ENCODE data around the gene ZNF580. TPM values are rescaled to one million over a fixed set of nuclear protein-coding genes. Genes with fewer than 3 reads are reported as not detected.
A peak's percentile ranks its signal among the peaks of the same experiment; 100 is the strongest.

Gene ZNF580
- total RNA-seq, 1 experiment from 2014 or later, result 22.8 TPM

DNA sequence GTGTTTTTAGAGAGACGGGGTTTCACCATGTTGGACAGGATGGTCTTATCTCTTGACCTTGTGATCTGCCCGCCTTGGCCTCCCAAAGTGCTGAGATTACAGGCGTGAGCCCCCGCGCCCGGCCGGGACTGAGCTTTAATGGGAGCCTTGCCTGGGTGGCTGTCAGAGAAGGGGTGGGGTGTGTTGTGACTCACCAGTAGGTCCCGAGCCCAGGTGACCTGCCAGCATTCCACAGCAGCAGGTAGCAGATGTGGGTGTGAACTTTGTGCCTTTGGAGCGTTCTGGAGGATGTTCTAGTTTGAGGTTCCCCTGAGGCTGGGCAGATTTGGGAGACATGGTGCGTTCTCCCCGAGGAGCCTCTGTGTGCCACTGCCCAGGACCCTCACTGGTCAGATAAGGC lies 27.2 kb downstream of the ZNF580 start:
- Mint-ChIP-seq H3K4me1 (peaks cover 17 to 22% of the 10 kb centered on the region in 2 experiments), H3K27me3 (ENCODE audit: low read depth) (no peaks in the 10 kb centered on the region), H3K27ac (peak overlapping the region in 2 of 3 experiments; percentile 53 to 61; a peak in 1 of 7 replicates), H3K9me3 (no peaks in the 10 kb centered on the region), H3K36me3 (ENCODE audit: insufficient read depth in 1 of 3, low read depth in 3 of 3) (peaks cover 68 to 89% (median 80%) of the 10 kb centered on the region in 3 experiments), H3K4me3 (no peak overlapping the region)
- H3K4ac ChIP-seq (ENCODE audit: low read depth, low read length), result no peak overlapping the region
- H3K79me1 ChIP-seq (ENCODE audit: insufficient read depth, low read depth, low read length, poor library complexity, severe bottlenecking), result no peaks in the 10 kb centered on the region
- H3K56ac ChIP-seq (ENCODE audit: insufficient read length, low read depth, low read length), result no peak overlapping the region
- H4K8ac ChIP-seq (replicated peaks; ENCODE audit: insufficient read length, low read depth, low read length), result no peak overlapping the region
- no peak overlapping the region for H2BK5ac ChIP-seq (ENCODE audit: insufficient read length, low read length)
- DNase-seq, result no peak
- no peaks in the 10 kb centered on the region for H3K9me3 ChIP-seq (ENCODE audit: control insufficient read depth, low read depth, low read length)
- no peak overlapping the region for H2BK120ac ChIP-seq (ENCODE audit: low read depth, low read length, poor library complexity, severe bottlenecking)
- no peak overlapping the region for H3K18ac ChIP-seq (ENCODE audit: insufficient read length, low read depth, low read length)
- H3K9ac ChIP-seq (ENCODE audit: extremely low read depth, insufficient read length, low read length), result no peak overlapping the region
- H3K23me2 ChIP-seq (ENCODE audit: insufficient read length, low read depth, low read length, poor library complexity, severe bottlenecking), result no peaks in the 10 kb centered on the region
- H3K14ac ChIP-seq (ENCODE audit: insufficient read depth, low read length), result no peak overlapping the region
- no peak overlapping the region for H3K23ac ChIP-seq (ENCODE audit: insufficient read length, low read depth, low read length)
- no peak overlapping the region for H2AK5ac ChIP-seq (ENCODE audit: insufficient read length, low read length)
- H3K4me1 ChIP-seq (ENCODE audit: insufficient read depth, low read length), result no peaks in the 10 kb centered on the region
- TF ChIP-seq, protein P1, sequence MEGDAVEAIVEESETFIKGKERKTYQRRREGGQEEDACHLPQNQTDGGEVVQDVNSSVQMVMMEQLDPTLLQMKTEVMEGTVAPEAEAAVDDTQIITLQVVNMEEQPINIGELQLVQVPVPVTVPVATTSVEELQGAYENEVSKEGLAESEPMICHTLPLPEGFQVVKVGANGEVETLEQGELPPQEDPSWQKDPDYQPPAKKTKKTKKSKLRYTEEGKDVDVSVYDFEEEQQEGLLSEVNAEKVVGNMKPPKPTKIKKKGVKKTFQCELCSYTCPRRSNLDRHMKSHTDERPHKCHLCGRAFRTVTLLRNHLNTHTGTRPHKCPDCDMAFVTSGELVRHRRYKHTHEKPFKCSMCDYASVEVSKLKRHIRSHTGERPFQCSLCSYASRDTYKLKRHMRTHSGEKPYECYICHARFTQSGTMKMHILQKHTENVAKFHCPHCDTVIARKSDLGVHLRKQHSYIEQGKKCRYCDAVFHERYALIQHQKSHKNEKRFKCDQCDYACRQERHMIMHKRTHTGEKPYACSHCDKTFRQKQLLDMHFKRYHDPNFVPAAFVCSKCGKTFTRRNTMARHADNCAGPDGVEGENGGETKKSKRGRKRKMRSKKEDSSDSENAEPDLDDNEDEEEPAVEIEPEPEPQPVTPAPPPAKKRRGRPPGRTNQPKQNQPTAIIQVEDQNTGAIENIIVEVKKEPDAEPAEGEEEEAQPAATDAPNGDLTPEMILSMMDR (conservative IDR thresholded peaks at IDR 0.05), result no peak
- no peak overlapping the region for H4K91ac ChIP-seq (ENCODE audit: insufficient read length, low read depth, low read length)
- H2BK15ac ChIP-seq (ENCODE audit: low read depth, low read length), result no peak overlapping the region
- H3T11ph ChIP-seq (ENCODE audit: low read length), result no peak overlapping the region
- H2BK12ac ChIP-seq (ENCODE audit: insufficient read length, low read depth, low read length), result no peak overlapping the region
- no peaks in the 10 kb centered on the region for H4K20me1 ChIP-seq (ENCODE audit: control insufficient read depth, insufficient read depth, insufficient read length)
- no peak overlapping the region for H4K5ac ChIP-seq (ENCODE audit: insufficient read length, low read depth, low read length)
- no peak overlapping the region for H2BK20ac ChIP-seq (ENCODE audit: low read depth, low read length, poor library complexity, severe bottlenecking)
- H3K4me2 ChIP-seq (ENCODE audit: insufficient read depth, insufficient read length, low read length), result no peak overlapping the region
- no peak overlapping the region for H2AFZ ChIP-seq (ENCODE audit: low read length)
- H3K27ac ChIP-seq (ENCODE audit: insufficient read length, low read depth, low read length), result no peak overlapping the region
- peaks cover 9% of the 10 kb centered on the region; the same call in 1 of the 2 replicates for H3K79me2 ChIP-seq (ENCODE audit: insufficient read depth, low read length)
- WGBS (ENCODE audit: extremely low coverage, insufficient read length, low lambda C conversion rate), result no CpG with 5 or more reads among the region's 11 CpGs
- no peaks in the 10 kb centered on the region for H3K27me3 ChIP-seq (ENCODE audit: insufficient read depth, low read length)
